Subcutaneous abdominal adipose tissue (tissue), 5 donors: ENCODE measurements around the gene PLAAT4.

Experiments used
- H3K27ac ChIP-seq: one replicate; pipeline ENCODE4 v1.7.0; 2013; ENCODE audit warnings: low read depth, mild to moderate bottlenecking, inconsistent platforms, low read length, moderate library complexity
- H3K27me3 ChIP-seq, 5 donors: one replicate each; pipeline ENCODE4 v1.7.0; 2013; ENCODE audit warnings: low read length in 5 of 5, inconsistent platforms in 1 of 5; ENCODE audit not compliant: control insufficient read depth in 5 of 5, insufficient read depth in 4 of 5
- H3K36me3 ChIP-seq, 5 donors: one replicate each; pipeline ENCODE4 v1.7.0; 2013; ENCODE audit warnings: low read length in 5 of 5; ENCODE audit not compliant: control insufficient read depth in 5 of 5, insufficient read depth in 5 of 5
- H3K4me1 ChIP-seq, 5 donors: one replicate each; pipeline ENCODE4 v1.7.0; 2013; ENCODE audit warnings: low read length in 5 of 5, mild to moderate bottlenecking in 3 of 5, moderate library complexity in 1 of 5; ENCODE audit not compliant: control insufficient read depth in 5 of 5, insufficient read depth in 5 of 5
- H3K4me3 ChIP-seq, 5 donors: one replicate each; pipeline ENCODE4 v1.7.0; 2013; ENCODE audit warnings: low read length in 5 of 5, low read depth in 1 of 5
- H3K9ac ChIP-seq, 5 donors: one replicate each; pipeline ENCODE4 v1.7.0; 2013; ENCODE audit warnings: low read length in 5 of 5, mild to moderate bottlenecking in 4 of 5, moderate library complexity in 3 of 5
- H3K9me3 ChIP-seq, 5 donors: one replicate each; pipeline ENCODE4 v1.7.0; 2013; ENCODE audit warnings: low read length in 5 of 5; ENCODE audit not compliant: control insufficient read depth in 5 of 5
- donor health status: healthy.
- donor health status: healthy.
- donor health status: healthy.
- donor health status: healthy.
- donor health status: healthy.

Gene PLAAT4

GRCh38 chr11:63499874-63500273 is 36.7 kb upstream of the PLAAT4 start:
- Histone ChIP-seq H3K4me3 (no peak overlapping the region), H3K4me1 (peaks cover 0 to 33% (median 18%) of the 10 kb centered on the region in 5 donors), H3K27me3 (no peaks in the 10 kb centered on the region), H3K27ac (no peak overlapping the region), H3K9me3 (peaks cover 0 to 15% (median 4%) of the 10 kb centered on the region in 5 donors), H3K36me3 (no peaks in the 10 kb centered on the region), H3K9ac (no peak overlapping the region)

GRCh38 chr11:63501236-63501635 is 35.4 kb upstream of the PLAAT4 start:
- no peaks in the 10 kb centered on the region for H3K36me3 ChIP-seq
- H3K9ac ChIP-seq = no peak overlapping the region
- no peaks in the 10 kb centered on the region for H3K27me3 ChIP-seq
- H3K4me3 ChIP-seq = no peak overlapping the region
- H3K9me3 ChIP-seq = peaks cover 0 to 15% (median 4%) of the 10 kb centered on the region in 5 donors
- H3K4me1 ChIP-seq = peaks cover 0 to 33% (median 26%) of the 10 kb centered on the region in 5 donors
- H3K27ac ChIP-seq = no peak overlapping the region

GRCh38 chr11:63502252-63502820 is 34.3 kb upstream of the PLAAT4 start:
- H3K36me3 ChIP-seq = no peaks in the 10 kb centered on the region
- H3K27me3 ChIP-seq = no peaks in the 10 kb centered on the region
- peaks cover 0 to 41% (median 33%) of the 10 kb centered on the region in 5 donors for H3K4me1 ChIP-seq
- peaks cover 0 to 15% (median 4%) of the 10 kb centered on the region in 5 donors for H3K9me3 ChIP-seq
- no peak overlapping the region for H3K27ac ChIP-seq
- no peak overlapping the region for H3K4me3 ChIP-seq
- H3K9ac ChIP-seq = no peak overlapping the region

- no peak overlapping the region for H3K9ac ChIP-seq
- H3K36me3 ChIP-seq = peaks cover 0 to 1% (median 0%) of the 10 kb centered on the region in 5 donors
- H3K9me3 ChIP-seq = peaks cover 0 to 15% (median 4%) of the 10 kb centered on the region in 5 donors
- no peak overlapping the region for H3K4me3 ChIP-seq
- H3K27ac ChIP-seq = no peak overlapping the region
- peaks cover 0 to 51% (median 43%) of the 10 kb centered on the region in 5 donors for H3K4me1 ChIP-seq
- H3K27me3 ChIP-seq = no peaks in the 10 kb centered on the region
Observed at GRCh38 chr11:63503492-63503891, 33.1 kb upstream of the PLAAT4 start.

GRCh38 chr11:63504054-63504453 is 32.6 kb upstream of the PLAAT4 start:
- peaks cover 0 to 7% (median 5%) of the 10 kb centered on the region in 5 donors for H3K36me3 ChIP-seq
- no peak overlapping the region for H3K4me3 ChIP-seq
- peaks cover 2 to 56% (median 48%) of the 10 kb centered on the region in 5 donors for H3K4me1 ChIP-seq
- H3K27ac ChIP-seq = no peak overlapping the region
- H3K27me3 ChIP-seq = no peaks in the 10 kb centered on the region
- peaks cover 0 to 13% (median 4%) of the 10 kb centered on the region in 5 donors for H3K9me3 ChIP-seq
- H3K9ac ChIP-seq = no peak overlapping the region

GRCh38 chr11:63504933-63505586 is 31.5 kb upstream of the PLAAT4 start:
- peaks cover 0 to 14% (median 8%) of the 10 kb centered on the region in 5 donors for H3K36me3 ChIP-seq
- peaks cover 0 to 12% (median 4%) of the 10 kb centered on the region in 5 donors for H3K9me3 ChIP-seq
- peak overlapping the region in 2 of 5 donors; percentile 30 to 58 for H3K4me3 ChIP-seq
- peak overlapping the region; percentile 93 for H3K27ac ChIP-seq
- H3K9ac ChIP-seq = peak overlapping the region in 3 of 5 donors; percentile 4 to 73 (median 49)
- H3K4me1 ChIP-seq = peaks cover 2 to 66% (median 58%) of the 10 kb centered on the region in 5 donors
- no peaks in the 10 kb centered on the region for H3K27me3 ChIP-seq

- peaks cover 0 to 16% (median 8%) of the 10 kb centered on the region in 5 donors for H3K36me3 ChIP-seq
- no peaks in the 10 kb centered on the region for H3K27me3 ChIP-seq
- peak within 1 kb of the TSS; percentile 46 to 93 (median 71) for H3K4me3 ChIP-seq
- H3K9ac ChIP-seq = peak within 1 kb of the TSS; percentile 31 to 82 (median 74)
- peaks cover 0 to 2% (median 0%) of the 10 kb centered on the region in 5 donors for H3K9me3 ChIP-seq
- peaks cover 9 to 75% (median 68%) of the 10 kb centered on the region in 5 donors for H3K4me1 ChIP-seq
- peak within 1 kb of the TSS; percentile 93 for H3K27ac ChIP-seq
Observed at GRCh38 chr11:63505857-63506528, 30.6 kb upstream of the PLAAT4 start, which contains the start of gene LGALS12. TSS of gene LGALS12 (plus strand) at chr11:63506084. CDS start at chr11:63506459, 375 bp downstream.

- no peaks in the 10 kb centered on the region for H3K9me3 ChIP-seq
- peak overlapping the region; percentile 31 to 82 (median 74) for H3K9ac ChIP-seq
- H3K4me3 ChIP-seq = peak overlapping the region; percentile 46 to 93 (median 71)
- H3K4me1 ChIP-seq = peaks cover 10 to 84% (median 75%) of the 10 kb centered on the region in 5 donors
- H3K27me3 ChIP-seq = no peaks in the 10 kb centered on the region
- H3K27ac ChIP-seq = peak overlapping the region; percentile 93
- H3K36me3 ChIP-seq = peaks cover 0 to 24% (median 12%) of the 10 kb centered on the region in 5 donors
Observed at GRCh38 chr11:63506876-63507275, 29.7 kb upstream of the PLAAT4 start.

- H3K4me3 ChIP-seq = peak overlapping the region; percentile 46 to 93 (median 71)
- peaks cover 0 to 29% (median 15%) of the 10 kb centered on the region in 5 donors for H3K36me3 ChIP-seq
- no peaks in the 10 kb centered on the region for H3K9me3 ChIP-seq
- no peaks in the 10 kb centered on the region for H3K27me3 ChIP-seq
- H3K9ac ChIP-seq = peak overlapping the region in 4 of 5 donors; percentile 29 to 82 (median 55)
- H3K27ac ChIP-seq = peak overlapping the region; percentile 93
- peaks cover 10 to 88% (median 79%) of the 10 kb centered on the region in 5 donors for H3K4me1 ChIP-seq
Observed at GRCh38 chr11:63507511-63507910, 29.1 kb upstream of the PLAAT4 start.
